Bronchial epithelial cell (primary cell): ENCODE results near the gene CHSY1. TPM values are rescaled to one million over a fixed set of nuclear protein-coding genes. Genes with fewer than 3 reads are reported as not detected.
A peak's percentile ranks its signal among the peaks of the same experiment; 100 is the strongest.

Source experiments
- DNase-seq: peaks from one replicate; pipeline ENCODE4 v3.0.0-alpha.2; 2010; ENCODE audit warnings: low read depth
- FAIRE-seq: peaks from 2 replicates; lab custom pipeline; 2011; peaks lifted over from hg19 to GRCh38; lab: Jason Lieb, UNC
- H3K27me3 ChIP-seq: 2 replicates; pipeline ENCODE4 v1.5.1; 2011; ENCODE audit warnings: low read length; ENCODE audit not compliant: control insufficient read depth, insufficient read depth
- H3K36me3 ChIP-seq: 2 replicates; pipeline ENCODE4 v1.5.1; 2011; ENCODE audit warnings: low read length; ENCODE audit not compliant: control insufficient read depth, insufficient read depth
- H3K4me3 ChIP-seq: 2 replicates; pipeline ENCODE4 v1.5.1; 2011; ENCODE audit warnings: mild to moderate bottlenecking, low read depth, low read length, control low read depth
- total RNA-seq: library from RNA; depleted of rRNA; stranded (reverse); fragments of >200 nt; gene quantifications from 2 replicates; pipeline ENCODE4 v1.2.1, GENCODE V29; 2014
- TF ChIP-seq, protein P1 (sequence below): IDR thresholded peaks from 2 replicates; pipeline ENCODE4 v1.5.1; 2011; ENCODE audit warnings: mild to moderate bottlenecking, moderate library complexity, low read length, control low read depth, inconsistent platforms; ENCODE audit not compliant: insufficient read depth, severe bottlenecking

The CHSY1 gene
- total RNA-seq, 1 donor from 2014 or later, result 21.6 TPM

GRCh38 chr15:101250341-101250831 is 1.5 kb downstream of the CHSY1 start:
- Histone ChIP-seq H3K27me3 (no peaks in the 10 kb centered on the region), H3K36me3 (peaks cover 2% of the 10 kb centered on the region), H3K4me3 (peak overlapping the region; percentile 56)
- DNase-seq (peak; percentile 79), FAIRE-seq (no peak)
- TF ChIP-seq, protein P1, sequence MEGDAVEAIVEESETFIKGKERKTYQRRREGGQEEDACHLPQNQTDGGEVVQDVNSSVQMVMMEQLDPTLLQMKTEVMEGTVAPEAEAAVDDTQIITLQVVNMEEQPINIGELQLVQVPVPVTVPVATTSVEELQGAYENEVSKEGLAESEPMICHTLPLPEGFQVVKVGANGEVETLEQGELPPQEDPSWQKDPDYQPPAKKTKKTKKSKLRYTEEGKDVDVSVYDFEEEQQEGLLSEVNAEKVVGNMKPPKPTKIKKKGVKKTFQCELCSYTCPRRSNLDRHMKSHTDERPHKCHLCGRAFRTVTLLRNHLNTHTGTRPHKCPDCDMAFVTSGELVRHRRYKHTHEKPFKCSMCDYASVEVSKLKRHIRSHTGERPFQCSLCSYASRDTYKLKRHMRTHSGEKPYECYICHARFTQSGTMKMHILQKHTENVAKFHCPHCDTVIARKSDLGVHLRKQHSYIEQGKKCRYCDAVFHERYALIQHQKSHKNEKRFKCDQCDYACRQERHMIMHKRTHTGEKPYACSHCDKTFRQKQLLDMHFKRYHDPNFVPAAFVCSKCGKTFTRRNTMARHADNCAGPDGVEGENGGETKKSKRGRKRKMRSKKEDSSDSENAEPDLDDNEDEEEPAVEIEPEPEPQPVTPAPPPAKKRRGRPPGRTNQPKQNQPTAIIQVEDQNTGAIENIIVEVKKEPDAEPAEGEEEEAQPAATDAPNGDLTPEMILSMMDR, result no peak

- DNase-seq (no peak), FAIRE-seq (no peak)
- Histone ChIP-seq H3K4me3 (no peak overlapping the region), H3K36me3 (peaks cover 2% of the 10 kb centered on the region), H3K27me3 (no peaks in the 10 kb centered on the region)
- TF ChIP-seq, protein P1, result no peak
These were observed 3.6 kb downstream of the CHSY1 start for GRCh38 chr15:101248274-101248673.

DNA sequence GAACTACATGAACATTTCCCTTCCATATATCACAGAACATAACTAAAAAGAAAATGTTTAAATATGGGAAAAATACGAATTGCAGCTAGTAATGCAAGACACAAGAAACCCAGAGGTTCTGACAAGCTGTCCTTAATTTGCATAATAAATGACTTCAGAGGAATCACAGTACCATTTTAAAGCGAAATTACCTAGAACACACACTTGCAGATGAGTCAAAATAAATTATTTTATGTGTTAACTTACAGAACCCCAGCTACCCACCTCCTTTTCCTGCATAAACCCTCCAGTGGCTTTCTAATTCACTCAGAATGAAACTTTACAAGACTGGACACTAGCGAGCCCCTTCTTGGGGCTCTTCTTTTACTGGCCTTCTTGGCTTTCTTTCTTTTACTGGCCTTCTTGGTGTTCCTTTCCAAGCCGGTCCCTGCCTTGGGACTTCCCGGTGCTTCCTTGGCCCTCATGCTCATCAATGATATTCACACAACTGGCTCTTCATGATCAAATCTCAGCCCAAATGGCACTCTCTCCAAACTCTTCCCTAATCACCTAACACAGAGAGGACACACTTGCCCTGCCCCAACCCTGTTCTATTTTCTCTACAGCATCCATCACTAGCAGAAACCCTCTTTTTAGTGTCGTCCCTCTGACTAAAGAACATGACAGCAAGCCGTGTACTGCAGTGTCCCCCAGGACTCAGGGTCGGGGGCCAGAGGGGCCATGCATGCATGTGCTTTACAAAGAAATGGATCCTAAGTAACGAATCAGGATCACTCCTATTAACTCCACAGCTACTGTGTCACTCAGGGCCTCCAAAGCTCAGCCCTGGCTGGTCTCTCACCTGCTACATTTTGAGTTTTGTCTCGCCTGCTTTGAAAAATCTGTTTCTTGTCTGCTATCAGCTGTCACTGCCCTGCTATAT is 4.8 kb downstream of the CHSY1 start:
- H3K36me3 ChIP-seq, result peaks cover 6% of the 10 kb centered on the region
- no peak overlapping the region for H3K4me3 ChIP-seq
- TF ChIP-seq, protein P1, result no peak
- no peaks in the 10 kb centered on the region for H3K27me3 ChIP-seq
- DNase-seq, result no peak
- no peak for FAIRE-seq

DNA sequence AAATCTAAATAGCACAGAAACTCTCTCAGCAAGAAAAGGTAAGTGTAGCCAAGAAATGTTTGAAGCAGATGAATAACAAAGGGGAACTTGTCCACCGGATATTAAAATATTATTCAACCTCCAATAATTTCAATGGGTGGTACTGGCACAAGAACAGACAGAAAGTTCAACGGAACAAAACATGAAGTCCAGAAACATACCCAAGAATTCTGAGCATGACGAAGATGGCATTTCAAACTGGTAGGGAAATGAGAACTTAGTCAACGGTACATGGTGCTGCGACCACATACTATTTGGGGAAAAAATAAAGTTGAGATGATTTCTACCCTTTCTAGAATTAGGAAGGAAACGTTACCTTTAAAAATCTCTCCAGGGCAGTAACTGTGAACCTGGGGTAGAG is 5.5 kb downstream of the CHSY1 start:
- FAIRE-seq (no peak), DNase-seq (no peak)
- peaks cover 6% of the 10 kb centered on the region for H3K36me3 ChIP-seq
- H3K4me3 ChIP-seq, result no peak overlapping the region
- H3K27me3 ChIP-seq, result no peaks in the 10 kb centered on the region
- TF ChIP-seq, protein P1, result no peak

GRCh38 chr15:101244889-101245668 is 6.8 kb downstream of the CHSY1 start:
- no peak for DNase-seq
- no peaks in the 10 kb centered on the region for H3K27me3 ChIP-seq
- TF ChIP-seq, protein P1, result no peak
- FAIRE-seq, result no peak
- no peak overlapping the region for H3K4me3 ChIP-seq
- peaks cover 6% of the 10 kb centered on the region for H3K36me3 ChIP-seq
